Peyer's patch (tissue), 4 donors: Measurements from ENCODE around the gene SETD2.

Experiments
- CTCF ChIP-seq, 6 experiments: fragments of 450-650 bp in 4 of 6; fragments of 200-600 bp in 2 of 6; sonication (generic) in 1 of 6; IDR thresholded peaks; one replicate each; pipeline ENCODE4 v1.5.1; 2017 to 2019; ENCODE audit warnings: antibody characterized with exemption in 6 of 6, mild to moderate bottlenecking in 3 of 6, moderate library complexity in 1 of 6
- POLR2A ChIP-seq, 2 donors: fragments of 450-650 bp; IDR thresholded peaks; one replicate each; pipeline ENCODE4 v1.5.1; 2017; ENCODE audit warnings: antibody characterized with exemption in 2 of 2, mild to moderate bottlenecking in 2 of 2, moderate library complexity in 2 of 2

GRCh38 chr3:47086071-47086470, 77.8 kb downstream of the SETD2 start:
- TF ChIP-seq CTCF (IDR thresholded peaks at IDR 0.05): no peak
- TF ChIP-seq POLR2A (IDR thresholded peaks at IDR 0.05): no peak
